GM18526 (cell line): ENCODE measurements around the gene PTPN2.

Experiments used
- POLR2A ChIP-seq: IDR thresholded peaks from 3 replicates; pipeline ENCODE4 v1.6.1; 2011; ENCODE audit not compliant: insufficient read length; ENCODE audit errors: extremely low read depth

The PTPN2 gene

GRCh38 chr18:12776821-12777471 lies 107.1 kb downstream of the PTPN2 start:
- TF ChIP-seq POLR2A, result no peak

GRCh38 chr18:12774982-12775381 lies 109.1 kb downstream of the PTPN2 start:
- TF ChIP-seq POLR2A, result no peak

- no peak for TF ChIP-seq POLR2A
These were observed 110.7 kb downstream of the PTPN2 start for GRCh38 chr18:12773369-12773768.

- TF ChIP-seq POLR2A, result no peak
These were observed 111.9 kb downstream of the PTPN2 start for GRCh38 chr18:12772111-12772510.

- no peak for TF ChIP-seq POLR2A
These were observed 113.4 kb downstream of the PTPN2 start for GRCh38 chr18:12770469-12771219.

GRCh38 chr18:12769644-12770440 lies 114.2 kb downstream of the PTPN2 start:
- no peak for TF ChIP-seq POLR2A

- no peak for TF ChIP-seq POLR2A
These were observed 114.9 kb downstream of the PTPN2 start for GRCh38 chr18:12769136-12769535.

- TF ChIP-seq POLR2A, result no peak
These were observed 115.4 kb downstream of the PTPN2 start for GRCh38 chr18:12768625-12769024.

GRCh38 chr18:12767580-12768155 lies 116.4 kb downstream of the PTPN2 start:
- TF ChIP-seq POLR2A, result no peak

GRCh38 chr18:12766986-12767433 lies 117.0 kb downstream of the PTPN2 start:
- TF ChIP-seq POLR2A, result no peak

GRCh38 chr18:12765586-12765985 lies 118.5 kb downstream of the PTPN2 start:
- TF ChIP-seq POLR2A, result no peak

- no peak for TF ChIP-seq POLR2A
These were observed 118.9 kb downstream of the PTPN2 start for GRCh38 chr18:12765126-12765525.

GRCh38 chr18:12754511-12754910 lies 129.5 kb downstream of the PTPN2 start:
- no peak for TF ChIP-seq POLR2A

GRCh38 chr18:12751891-12752290 lies 132.1 kb downstream of the PTPN2 start:
- TF ChIP-seq POLR2A, result no peak

- no peak for TF ChIP-seq POLR2A
These were observed 132.5 kb downstream of the PTPN2 start for GRCh38 chr18:12751503-12751884.
